Natural killer cell (primary cell): ENCODE results near the gene SEZ6L. TPM values are rescaled to one million over a fixed set of nuclear protein-coding genes. Genes with fewer than 3 reads are reported as not detected.

Experiments used
- ATAC-seq, 3 donors: fragments of 150-1000 bp in 2 of 3; fragments of 200-7000 bp in 1 of 3; cut with Tn5 transposase; 1 replicate in 1 of 3; 2 replicates in 2 of 3; pipeline ENCODE4 v1.10.0; 2021; ENCODE audit warnings: mild to moderate bottlenecking in 2 of 3, moderate library complexity in 2 of 3
- DNase-seq, 2 donors: peaks; one replicate each; pipeline versions ENCODE4 v3.0.0 to v3.0.0-alpha.2; 2013 to 2021; ENCODE audit warnings: mixed read lengths in 1 of 2
- H3K27ac ChIP-seq: one replicate; pipeline ENCODE4 v1.5.1; 2013; ENCODE audit warnings: mild to moderate bottlenecking, low read length
- H3K27me3 ChIP-seq: one replicate; pipeline ENCODE4 v1.6.1; 2013; ENCODE audit warnings: low read length; ENCODE audit not compliant: control insufficient read depth, insufficient read depth
- H3K36me3 ChIP-seq: one replicate; pipeline ENCODE4 v1.6.1; 2013; ENCODE audit warnings: low read length; ENCODE audit not compliant: control insufficient read depth, insufficient read depth
- H3K4me1 ChIP-seq: one replicate; pipeline ENCODE4 v1.6.1; 2013; ENCODE audit warnings: low read length; ENCODE audit not compliant: control insufficient read depth, insufficient read depth
- H3K4me3 ChIP-seq: one replicate; pipeline ENCODE4 v1.5.1; 2013; ENCODE audit warnings: low read length
- H3K9me3 ChIP-seq: one replicate; pipeline ENCODE4 v1.6.1; 2013; ENCODE audit warnings: low read length; ENCODE audit not compliant: control insufficient read depth, insufficient read depth
- H3K27ac Mint-ChIP-seq, 2 donors: one replicate each; pipeline ENCODE4 v1.8.0; 2022; ENCODE audit warnings: mild to moderate bottlenecking in 2 of 2, mixed read lengths in 2 of 2, moderate library complexity in 1 of 2
- H3K27me3 Mint-ChIP-seq, 2 donors: one replicate each; pipeline ENCODE4 v1.8.0; 2022; ENCODE audit warnings: low read depth in 2 of 2, mixed read lengths in 2 of 2
- H3K36me3 Mint-ChIP-seq: one replicate; pipeline ENCODE4 v1.8.0; 2022; ENCODE audit warnings: mixed read lengths
- H3K4me1 Mint-ChIP-seq, 2 donors: one replicate each; pipeline ENCODE4 v1.8.0; 2022; ENCODE audit warnings: mixed read lengths in 2 of 2
- H3K4me3 Mint-ChIP-seq: one replicate; pipeline ENCODE4 v1.8.0; 2022; ENCODE audit warnings: mild to moderate bottlenecking, moderate library complexity, mixed read lengths
- H3K9me3 Mint-ChIP-seq, 2 donors: one replicate each; pipeline ENCODE4 v1.8.0; 2022; ENCODE audit warnings: mixed read lengths in 2 of 2
- CTCF ChIP-seq: fragments of 200-600 bp; IDR thresholded peaks from one replicate; pipeline ENCODE4 v1.8.0; 2022; ENCODE audit warnings: antibody characterized with exemption
- whole genome bisulfite sequencing: methylation state at CpG from one replicate; pipeline ENCODE4 v1.1.7; 2013; ENCODE audit warnings: missing lambda C conversion rate; ENCODE audit not compliant: insufficient coverage; 5-methylcytosine and 5-hydroxymethylcytosine counted together
- intact Hi-C: fragments of 100-400 bp; cut with micrococcal nuclease; formaldehyde crosslinking; loops from one replicate; pipeline ENCODE4 v1.14.2; 2022
- total RNA-seq, 4 donors: library from RNA; stranded (reverse); fragments of 120-200 nt in 1 of 4; gene quantifications; one replicate each; pipeline versions ENCODE4 v1.2.3 to v1.2.4, GENCODE V29; 2013 to 2022

SEZ6L gene
- total RNA-seq, 3 donors from 2014 or later (not counting 1 experiment from before 2014, with no cell fraction given): 0.11 to 1.1 (median 0.60) TPM

DNA sequence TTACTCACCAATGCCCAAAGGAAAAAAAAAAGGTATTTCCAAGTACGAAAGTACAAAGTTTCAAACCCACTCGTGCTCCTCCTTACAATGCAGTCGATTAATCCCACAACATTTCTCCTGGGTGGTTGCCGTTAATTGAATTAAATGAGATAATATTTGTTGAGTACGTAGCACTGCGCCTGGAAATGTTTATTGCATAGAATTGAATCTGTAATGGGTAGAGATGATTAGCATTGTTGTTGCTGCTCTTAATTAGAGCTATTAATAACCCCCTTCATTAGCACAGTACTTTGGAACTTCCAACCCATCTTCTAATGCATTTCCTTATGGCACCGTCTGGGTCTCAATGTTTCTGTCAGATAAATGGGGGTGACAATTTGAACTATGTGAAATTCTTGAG is 77.3 kb downstream of the SEZ6L start:
- no peak overlapping the region for H3K27ac Mint-ChIP-seq
- H3K4me3 Mint-ChIP-seq: no peak overlapping the region
- intact Hi-C loops: no loop called here
- H3K4me1 Mint-ChIP-seq: no peaks in the 10 kb centered on the region
- H3K27ac ChIP-seq: no peak overlapping the region
- peaks cover 29 to 54% of the 10 kb centered on the region in 2 donors for H3K27me3 Mint-ChIP-seq
- H3K36me3 Mint-ChIP-seq: no peaks in the 10 kb centered on the region
- H3K27me3 ChIP-seq: peaks cover 3% of the 10 kb centered on the region
- H3K4me1 ChIP-seq: no peaks in the 10 kb centered on the region
- no peaks in the 10 kb centered on the region for H3K9me3 Mint-ChIP-seq
- no peaks in the 10 kb centered on the region for H3K9me3 ChIP-seq
- no peaks in the 10 kb centered on the region for H3K36me3 ChIP-seq
- no peak overlapping the region for H3K4me3 ChIP-seq
- no peak for TF ChIP-seq CTCF
- WGBS: 91% methylated on average over 1 of the region's 7 CpGs
- ATAC-seq: no peak
- DNase-seq: no peak

- no peaks in the 10 kb centered on the region for H3K9me3 Mint-ChIP-seq
- no peaks in the 10 kb centered on the region for H3K36me3 ChIP-seq
- peaks cover 26 to 29% of the 10 kb centered on the region in 2 donors for H3K27me3 Mint-ChIP-seq
- no peaks in the 10 kb centered on the region for H3K9me3 ChIP-seq
- H3K4me3 ChIP-seq: no peak overlapping the region
- H3K27me3 ChIP-seq: peaks cover 8% of the 10 kb centered on the region
- no peak overlapping the region for H3K27ac Mint-ChIP-seq
- no peak overlapping the region for H3K4me3 Mint-ChIP-seq
- DNase-seq (no peak), ATAC-seq (no peak)
- TF ChIP-seq CTCF: no peak
- no peaks in the 10 kb centered on the region for H3K4me1 Mint-ChIP-seq
- WGBS: 88% methylated on average over 5 of the region's 5 CpGs
- H3K4me1 ChIP-seq: no peaks in the 10 kb centered on the region
- no peaks in the 10 kb centered on the region for H3K36me3 Mint-ChIP-seq
- no peak overlapping the region for H3K27ac ChIP-seq
- intact Hi-C loops: no loop called here
These were observed 82.6 kb downstream of the SEZ6L start for GRCh38 chr22:26251869-26252268.

DNA sequence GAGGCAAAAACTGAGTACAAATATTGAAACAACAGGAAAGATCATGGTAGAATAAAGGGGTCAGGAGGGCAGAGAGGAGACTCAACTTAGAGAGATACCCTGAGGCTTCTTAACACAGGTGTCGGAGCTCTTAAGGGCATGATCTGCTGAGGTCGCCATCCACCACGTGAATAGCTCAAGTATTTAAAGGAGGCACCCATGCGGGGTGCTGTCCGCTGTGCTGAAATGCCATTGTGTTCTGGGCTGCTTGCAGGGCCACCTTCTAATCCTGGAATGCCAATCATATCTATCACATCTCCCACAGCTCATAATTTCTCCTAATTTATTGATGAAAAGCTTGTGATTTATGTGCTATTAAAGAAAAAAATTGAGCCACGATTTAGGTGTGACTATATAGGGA is 90.2 kb downstream of the SEZ6L start:
- Histone ChIP-seq H3K27ac (no peak overlapping the region), H3K4me3 (no peak overlapping the region), H3K9me3 (no peaks in the 10 kb centered on the region), H3K27me3 (no peaks in the 10 kb centered on the region), H3K36me3 (no peaks in the 10 kb centered on the region), H3K4me1 (no peaks in the 10 kb centered on the region)
- H3K27me3 Mint-ChIP-seq: peaks cover 25 to 27% of the 10 kb centered on the region in 2 donors
- ATAC-seq (no peak), DNase-seq (peak in 1 of 2 donors; percentile 3)
- H3K4me1 Mint-ChIP-seq: no peaks in the 10 kb centered on the region
- TF ChIP-seq CTCF: no peak
- no peak overlapping the region for H3K4me3 Mint-ChIP-seq
- H3K27ac Mint-ChIP-seq: no peak overlapping the region
- intact Hi-C loops: no loop called here
- WGBS: 3% methylated on average over 5 of the region's 6 CpGs
- H3K9me3 Mint-ChIP-seq: no peaks in the 10 kb centered on the region
- no peaks in the 10 kb centered on the region for H3K36me3 Mint-ChIP-seq

- Histone ChIP-seq H3K27ac (no peak overlapping the region), H3K9me3 (no peaks in the 10 kb centered on the region), H3K36me3 (no peaks in the 10 kb centered on the region), H3K4me3 (no peak overlapping the region), H3K4me1 (no peaks in the 10 kb centered on the region), H3K27me3 (no peaks in the 10 kb centered on the region)
- H3K9me3 Mint-ChIP-seq: no peaks in the 10 kb centered on the region
- no peak for ATAC-seq
- peaks cover 17 to 21% of the 10 kb centered on the region in 2 donors for H3K27me3 Mint-ChIP-seq
- no peak overlapping the region for H3K4me3 Mint-ChIP-seq
- WGBS: 89% methylated on average over 1 of the region's 1 CpG
- intact Hi-C loops: no loop called here
- H3K4me1 Mint-ChIP-seq: no peaks in the 10 kb centered on the region
- no peak for TF ChIP-seq CTCF
- no peaks in the 10 kb centered on the region for H3K36me3 Mint-ChIP-seq
- H3K27ac Mint-ChIP-seq: no peak overlapping the region
- no peak for DNase-seq
These were observed 94.9 kb downstream of the SEZ6L start for GRCh38 chr22:26264162-26264561.
